HG03558 (cell line): ENCODE results near the gene ABI3BP.
"Not testable (repeated sequence)": the region's sequence is repeated elsewhere in the genome, so short reads cannot be mapped to it uniquely, and the experiment has no call there.

Experiments
- ATAC-seq: cut with Tn5 transposase; IDR thresholded peaks from one replicate; pipeline ENCODE4 v1.9.1; 2021; ENCODE audit warnings: moderate number of reproducible peaks; ENCODE audit not compliant: unreplicated experiment; ENCODE audit errors: extremely low read depth

The ABI3BP gene

DNA sequence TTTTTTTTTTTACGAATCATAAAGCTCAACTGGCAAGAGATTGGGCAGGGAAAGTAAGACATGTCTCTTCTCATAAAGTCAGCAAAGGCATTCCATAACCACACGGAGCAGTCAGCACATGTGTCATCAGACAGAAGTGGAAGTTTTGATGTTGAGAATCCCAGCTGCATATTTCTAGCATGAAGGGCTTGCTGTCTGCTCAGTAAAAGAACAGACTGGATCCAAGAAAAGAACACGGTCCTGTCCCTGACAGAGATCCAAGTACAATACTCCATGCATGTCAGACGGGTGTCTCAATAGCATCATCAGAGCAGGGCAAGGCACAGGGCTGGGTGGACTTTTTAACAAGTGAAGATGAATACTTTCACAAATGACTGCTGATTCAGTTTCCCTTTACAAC lies 38.2 kb downstream of the ABI3BP start:
- ATAC-seq: no peak

DNA sequence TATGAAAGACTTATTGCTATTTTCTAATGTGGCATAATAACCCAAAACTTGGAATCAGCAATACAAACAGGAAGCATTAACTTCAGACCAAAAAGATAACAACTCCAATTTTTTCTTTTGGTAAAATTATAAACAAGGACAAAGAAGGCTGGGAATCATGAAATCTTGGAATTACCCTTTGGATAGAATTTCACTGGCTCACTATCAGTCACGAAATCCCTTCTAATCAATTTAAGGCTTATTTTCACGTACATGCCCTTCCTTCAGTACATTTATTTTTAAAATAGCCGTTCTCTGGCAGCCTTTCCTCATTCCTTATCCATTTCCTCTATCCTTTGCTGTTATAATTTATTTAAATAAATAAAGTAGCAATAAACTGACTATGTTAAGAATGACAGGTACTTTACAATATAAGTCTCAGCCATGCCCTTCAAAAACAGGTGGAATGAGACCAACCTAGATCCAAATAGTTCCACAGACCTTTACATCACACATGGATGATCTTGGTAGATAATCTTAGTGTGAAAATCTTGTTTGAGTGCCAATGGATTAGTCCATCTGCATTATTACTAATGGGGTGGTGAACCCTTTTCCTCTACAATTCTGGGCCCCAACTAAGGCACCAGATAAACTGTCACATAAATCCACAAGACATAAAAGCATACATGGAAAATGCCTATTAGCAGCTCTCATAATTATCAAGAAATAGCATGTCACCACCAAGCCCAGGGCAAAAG lies 38.9 kb downstream of the ABI3BP start:
- ATAC-seq: no peak

DNA sequence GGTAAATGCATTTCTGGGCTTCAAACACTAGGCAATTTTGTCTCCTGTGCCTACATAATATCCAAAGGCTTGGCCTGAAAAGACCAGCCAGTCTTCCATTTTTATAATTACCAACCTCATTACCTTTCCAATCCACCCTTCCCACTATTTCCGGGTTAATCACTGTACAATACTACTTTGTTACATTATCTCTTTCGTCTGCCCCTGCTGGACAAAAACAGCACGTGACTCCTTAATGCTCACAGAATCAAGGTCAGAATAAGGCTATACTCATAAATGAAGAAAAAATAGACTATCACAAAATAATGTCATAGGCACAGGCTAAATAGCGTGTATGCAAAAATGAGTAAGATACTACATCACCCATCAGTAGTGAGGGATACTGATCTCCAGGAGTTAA lies 40.1 kb downstream of the ABI3BP start:
- ATAC-seq: no peak

DNA sequence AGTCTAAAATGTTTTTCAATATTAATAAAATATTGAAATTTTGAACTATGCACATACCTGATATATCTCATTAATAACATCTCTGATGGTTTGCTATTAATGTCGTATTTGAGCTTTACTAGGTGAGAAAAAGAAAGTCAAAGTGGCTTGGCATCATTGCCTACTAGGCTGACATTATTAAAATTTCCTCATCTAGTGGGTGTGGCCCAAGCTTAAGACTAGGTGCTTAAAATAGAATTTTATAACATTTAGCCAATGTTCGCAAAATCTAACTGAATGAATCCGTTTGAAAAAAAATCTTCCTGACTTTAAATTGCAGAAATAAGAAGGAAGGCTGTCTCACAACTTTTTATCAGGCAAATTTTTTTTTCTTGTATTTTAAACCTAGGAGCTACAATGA lies 46.1 kb downstream of the ABI3BP start:
- no peak for ATAC-seq

DNA sequence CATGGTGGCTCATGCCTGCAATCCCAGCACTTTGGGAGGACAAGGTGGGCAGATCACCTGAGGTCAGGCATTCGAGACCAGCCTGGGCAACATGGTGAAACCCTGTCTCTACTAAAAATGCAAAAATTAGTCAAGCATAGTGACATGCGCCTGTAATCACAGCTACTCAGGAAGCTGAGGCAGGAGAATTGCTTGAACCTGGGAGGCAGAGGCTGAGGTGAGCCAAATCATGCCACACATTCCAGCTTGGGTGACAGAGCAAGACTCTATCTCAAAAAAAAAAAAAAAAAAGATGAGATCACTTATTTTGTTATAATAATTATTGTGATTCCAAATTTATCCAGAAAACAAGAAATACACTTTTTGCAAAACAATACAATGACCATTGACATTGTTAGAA lies 47.1 kb downstream of the ABI3BP start:
- not testable (repeated sequence) for ATAC-seq

DNA sequence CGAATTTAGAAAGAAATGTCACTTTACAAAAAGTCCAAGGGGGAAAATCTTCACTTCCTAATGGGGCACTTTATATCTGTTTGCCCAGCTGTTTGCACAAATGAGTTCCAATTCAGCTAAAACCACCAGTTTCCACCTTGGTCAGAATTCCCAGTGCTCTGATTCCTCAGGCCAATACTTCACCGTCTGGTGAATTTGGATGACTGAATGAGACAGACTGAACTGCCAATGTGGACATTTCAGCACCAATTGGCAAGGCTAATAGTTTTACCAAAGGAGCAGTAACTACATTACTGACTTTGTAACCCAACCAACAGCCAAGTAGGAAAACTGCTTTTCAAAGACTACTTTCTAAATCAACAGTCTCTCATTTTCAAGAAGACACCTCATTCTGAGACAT lies 51.8 kb downstream of the ABI3BP start:
- ATAC-seq: no peak

DNA sequence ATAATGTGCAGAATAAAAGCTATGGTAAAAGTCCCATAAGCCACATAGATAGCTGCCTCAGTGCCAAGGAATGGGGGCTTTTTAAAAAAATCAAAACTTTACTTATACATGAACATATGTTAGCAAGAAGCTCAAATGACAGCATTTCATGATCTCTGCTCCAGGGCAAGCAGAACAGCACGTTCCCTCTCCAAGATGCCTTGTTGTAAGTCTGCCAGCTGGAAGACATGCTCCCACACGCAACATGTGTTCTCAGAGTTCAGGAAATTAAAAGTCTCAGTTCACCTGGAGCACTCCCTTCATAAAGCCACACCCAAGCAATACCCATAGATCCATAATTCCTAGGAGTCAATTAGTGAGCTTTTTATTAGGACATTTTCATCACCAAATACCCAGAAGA lies 52.2 kb downstream of the ABI3BP start:
- no peak for ATAC-seq

DNA sequence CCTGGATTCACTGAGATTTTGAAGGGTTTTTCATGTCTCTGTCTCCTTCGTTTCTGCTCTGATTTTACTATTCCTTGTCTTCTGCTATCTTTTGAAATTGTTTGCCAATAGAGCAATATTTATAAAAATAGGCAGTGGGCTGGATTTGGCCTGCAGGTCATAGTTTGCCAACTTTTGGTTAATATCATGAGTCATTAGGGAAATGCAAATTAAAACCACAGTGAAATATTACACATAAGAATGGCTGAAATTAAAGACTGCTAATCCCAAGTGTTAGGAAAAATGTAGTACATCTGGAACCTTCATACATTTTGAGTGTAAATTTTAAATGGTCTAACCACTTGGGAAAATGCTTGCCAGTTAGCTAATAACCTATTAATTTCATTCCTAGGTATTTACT lies 56.3 kb downstream of the ABI3BP start:
- ATAC-seq: no peak

DNA sequence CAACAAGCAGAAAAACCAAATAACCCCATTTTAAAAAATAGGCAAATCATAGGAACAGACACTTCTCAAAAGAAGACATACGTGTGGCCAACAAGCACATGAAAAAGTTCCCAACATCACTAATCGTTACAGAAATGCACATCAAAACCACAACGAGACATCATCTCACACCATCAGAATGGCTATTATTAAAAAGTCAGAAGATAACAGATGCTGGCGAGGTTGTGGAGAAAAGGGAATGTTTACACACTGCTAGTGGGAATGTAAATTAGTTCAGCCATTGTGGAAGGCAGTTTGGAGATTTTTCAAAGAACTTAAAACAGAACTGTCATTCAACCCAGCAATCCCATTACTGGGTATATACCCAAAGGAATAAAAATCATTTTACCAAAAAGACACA lies 60.7 kb downstream of the ABI3BP start:
- ATAC-seq: no peak

DNA sequence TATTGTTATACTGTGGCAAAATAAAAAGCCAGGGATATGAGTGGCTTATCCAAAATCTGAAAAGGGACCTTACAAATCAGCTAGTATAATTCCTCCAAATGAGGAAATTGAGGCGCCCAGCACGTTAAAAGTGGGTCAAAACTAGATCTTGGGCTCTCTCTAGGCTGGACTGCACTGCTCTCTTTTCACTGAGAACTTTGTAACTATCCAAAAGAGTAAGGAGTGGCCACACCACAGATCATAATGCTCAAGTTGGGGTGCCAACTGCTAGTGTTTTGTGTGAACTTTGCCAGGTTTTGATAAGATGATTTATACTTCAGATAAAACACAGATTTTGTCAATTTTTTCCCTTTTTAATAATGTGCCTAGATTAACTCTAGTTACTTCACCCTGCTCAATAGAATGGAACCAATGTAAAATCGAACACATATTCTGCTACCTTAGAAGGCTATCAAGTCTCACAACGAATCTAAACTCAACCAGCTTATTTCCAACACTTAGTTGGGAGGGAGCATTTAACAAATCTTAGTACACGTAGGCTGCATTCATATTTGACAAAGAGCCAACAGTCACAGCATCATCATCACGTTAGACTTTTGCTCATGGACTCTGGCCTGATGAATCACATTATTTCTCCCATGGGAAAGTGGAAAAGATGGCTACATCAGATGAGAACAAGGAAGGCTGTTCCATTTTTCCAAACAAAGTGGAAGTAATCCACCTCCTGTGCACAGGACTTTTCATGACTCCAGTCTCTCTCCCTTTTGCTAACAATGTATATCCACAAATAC lies 64.4 kb downstream of the ABI3BP start:
- no peak for ATAC-seq

DNA sequence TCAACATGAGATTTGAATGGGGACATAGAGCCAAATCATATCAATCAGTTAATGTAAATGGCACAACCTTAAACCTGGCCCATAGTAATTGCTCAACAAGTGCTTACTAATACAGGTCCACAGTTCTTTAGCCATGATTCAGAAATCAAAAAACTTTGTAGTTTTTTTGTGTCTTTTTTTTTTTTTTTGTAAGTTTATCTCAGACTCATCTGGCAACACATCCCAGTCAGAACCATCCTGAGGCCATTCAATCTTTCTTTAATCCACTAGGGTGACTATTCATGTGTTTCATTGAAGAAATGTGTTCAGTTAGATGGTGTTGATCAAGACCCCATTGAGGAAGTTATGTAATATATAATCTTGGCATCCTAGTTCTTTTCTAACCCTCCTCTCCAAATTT lies 65.4 kb downstream of the ABI3BP start:
- no peak for ATAC-seq

DNA sequence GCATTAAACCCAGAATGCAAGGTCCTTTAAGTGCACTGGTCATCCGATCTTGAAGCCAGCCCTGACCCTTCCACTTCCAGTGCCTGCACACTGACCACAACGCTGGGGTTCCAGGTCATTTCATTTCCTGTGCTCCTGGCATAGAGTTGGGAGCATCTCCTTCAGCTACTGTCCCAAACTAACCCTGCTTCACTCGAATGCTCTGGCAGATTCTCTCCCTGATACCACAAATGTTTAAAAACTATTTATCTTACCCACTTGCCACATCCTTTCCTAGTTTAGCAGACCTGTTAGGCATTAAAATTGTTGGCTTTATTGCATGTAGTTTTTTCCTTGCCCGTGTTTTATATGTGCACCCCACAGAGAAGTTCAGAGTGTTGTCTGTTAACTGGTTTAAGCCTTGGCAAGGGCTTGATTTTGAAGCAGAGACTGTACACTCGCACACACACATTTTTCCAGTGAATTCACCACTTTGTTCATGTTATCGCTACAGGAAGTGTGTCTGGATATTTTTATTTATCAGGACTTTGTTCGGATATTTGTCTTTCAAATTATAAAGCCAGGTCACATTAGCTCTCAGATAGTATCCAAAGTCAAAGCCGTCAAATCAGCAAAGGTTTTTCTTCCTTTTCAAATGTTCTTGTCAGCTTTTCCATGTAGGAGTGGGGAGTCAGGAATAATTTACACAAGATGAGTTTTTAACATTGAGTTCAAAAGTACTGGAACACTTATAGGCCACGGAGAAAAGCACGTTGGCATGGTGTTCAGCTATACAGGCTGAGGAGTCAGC lies 77.3 kb downstream of the ABI3BP start:
- ATAC-seq: no peak

DNA sequence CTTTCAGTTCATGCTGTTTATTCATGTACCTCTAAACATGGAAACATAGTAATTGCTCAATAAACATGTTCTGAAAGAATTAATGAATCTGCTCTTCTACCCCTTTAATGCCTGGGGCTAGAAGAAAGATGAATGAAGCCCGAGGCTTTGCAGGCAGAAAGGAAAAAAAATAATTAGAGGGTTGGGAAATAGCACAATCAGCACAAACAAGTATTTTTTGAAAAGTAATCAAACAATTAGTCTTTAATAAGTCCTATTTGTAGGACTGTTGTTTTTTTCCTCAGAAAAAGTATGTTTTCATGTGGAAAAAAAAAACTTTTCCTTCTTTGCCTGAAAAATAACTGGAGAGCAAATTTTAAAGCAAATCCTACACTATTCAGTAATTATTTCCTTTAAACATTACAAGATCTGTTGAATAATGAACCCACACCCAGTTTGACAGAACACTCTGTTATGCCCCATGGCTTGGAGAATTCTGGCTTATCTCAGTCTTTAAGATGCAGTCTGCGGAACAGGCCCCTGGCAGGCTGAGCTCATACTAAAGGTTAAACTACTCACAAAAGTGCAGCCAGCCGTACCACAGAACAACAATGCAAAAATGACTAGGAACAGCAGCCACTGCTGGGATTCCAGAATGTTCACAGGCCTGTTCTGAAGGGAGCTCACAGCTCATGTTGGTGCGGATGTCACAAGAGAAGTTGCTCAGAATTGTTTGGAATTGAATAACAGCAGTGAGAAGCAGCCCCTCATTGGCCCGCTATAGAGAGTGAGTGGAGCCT lies 79.2 kb downstream of the ABI3BP start:
- ATAC-seq: no peak

DNA sequence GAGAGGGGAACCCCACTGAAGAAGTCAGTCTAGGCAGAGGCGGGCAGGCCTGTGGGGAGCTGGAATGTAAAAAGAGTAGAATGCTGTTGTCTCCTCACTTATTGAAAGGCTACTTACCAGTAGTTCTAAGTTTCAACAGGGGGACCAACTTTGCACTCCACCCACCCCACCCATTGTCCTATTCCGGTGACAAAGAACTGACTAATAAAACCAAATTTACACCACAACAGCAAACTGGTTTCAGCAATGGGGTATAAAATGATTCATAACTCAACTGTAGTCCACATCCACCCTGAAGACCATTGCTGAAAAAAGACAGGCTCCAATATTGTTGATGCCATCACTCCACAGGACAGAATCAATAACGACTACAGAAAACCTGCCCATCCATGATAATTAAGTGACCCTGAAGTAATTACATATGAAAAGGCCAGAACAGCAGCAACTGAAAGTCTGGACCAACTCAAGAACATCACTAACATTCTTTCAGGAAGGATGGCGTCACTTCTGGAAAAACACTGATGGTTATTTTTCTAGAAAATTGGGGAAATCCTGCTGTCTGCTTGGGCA lies 80.2 kb downstream of the ABI3BP start:
- no peak for ATAC-seq

DNA sequence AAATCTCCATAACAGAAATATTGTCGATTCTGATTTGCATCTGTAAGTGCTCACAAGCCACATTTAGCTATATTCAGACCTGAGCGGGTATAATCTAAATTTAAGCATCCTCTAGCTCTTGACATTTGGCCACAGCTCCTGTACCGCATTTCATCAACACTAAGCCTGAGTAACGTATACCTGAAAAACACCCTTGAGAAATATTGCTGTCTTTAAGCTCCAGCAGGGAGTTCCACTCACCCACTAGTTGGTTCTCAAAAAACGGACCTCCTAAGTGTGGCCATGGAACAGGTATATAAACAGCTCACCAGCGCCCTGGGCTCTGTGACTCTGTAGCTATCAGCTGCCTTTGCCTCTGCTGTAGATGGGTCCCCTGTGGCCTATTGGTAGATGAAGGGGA lies 80.7 kb downstream of the ABI3BP start:
- no peak for ATAC-seq

DNA sequence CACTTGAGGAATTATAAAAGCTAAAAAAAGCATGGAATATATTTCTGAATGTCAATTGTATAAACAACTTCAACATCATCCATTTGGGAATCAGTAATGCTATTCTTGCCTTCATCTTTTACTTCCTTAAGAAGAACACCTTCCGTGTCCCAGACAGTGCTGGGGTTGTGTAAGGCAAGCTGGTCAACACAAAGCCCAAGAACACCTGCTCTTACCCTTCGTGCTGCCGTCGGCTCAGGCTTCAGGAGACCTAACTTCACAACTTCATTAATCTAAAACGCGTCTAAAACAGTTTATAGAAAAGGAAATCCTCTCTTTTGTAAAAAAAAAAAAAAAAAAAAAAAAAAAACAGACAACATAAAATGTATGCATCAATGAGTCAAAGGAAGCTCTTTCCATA lies 81.3 kb downstream of the ABI3BP start:
- ATAC-seq: no peak

DNA sequence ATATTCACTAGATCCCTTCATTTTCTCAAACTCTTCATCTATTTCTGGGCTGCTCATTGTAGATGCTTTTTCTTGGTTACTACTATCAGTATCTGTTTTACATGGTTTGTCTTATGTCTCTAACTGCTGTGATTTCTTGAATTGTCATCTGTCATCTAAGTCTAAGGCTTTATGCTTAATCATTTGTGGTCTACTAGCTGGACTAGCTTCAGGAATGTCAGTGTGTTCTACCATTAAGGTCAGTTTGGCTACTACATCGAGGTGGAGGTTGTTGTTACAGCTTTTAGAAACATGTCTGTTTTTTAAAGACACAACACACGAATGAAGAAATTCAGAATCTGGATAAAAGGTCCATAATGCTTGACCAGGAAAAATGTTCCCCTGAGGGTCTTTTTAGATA lies 82.2 kb downstream of the ABI3BP start:
- ATAC-seq: no peak

DNA sequence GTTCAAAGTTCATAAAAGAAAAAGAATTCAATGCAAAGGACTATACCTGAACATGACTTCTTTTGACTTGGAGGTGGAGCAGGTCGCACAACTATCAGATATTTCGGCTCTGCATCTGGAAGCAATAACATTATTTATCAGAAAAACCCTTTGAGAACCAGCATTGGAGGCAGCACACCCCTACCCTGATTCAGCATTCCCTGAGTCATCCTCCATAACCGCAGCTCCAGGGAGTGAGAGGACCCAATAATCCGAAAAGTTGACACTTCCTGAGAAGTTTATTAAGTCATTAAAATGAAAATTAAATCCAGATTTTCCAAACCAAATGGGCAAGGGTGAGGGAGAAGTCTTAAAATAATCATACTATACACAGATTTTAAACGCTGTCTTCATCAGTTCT lies 90.6 kb downstream of the ABI3BP start:
- no peak for ATAC-seq

DNA sequence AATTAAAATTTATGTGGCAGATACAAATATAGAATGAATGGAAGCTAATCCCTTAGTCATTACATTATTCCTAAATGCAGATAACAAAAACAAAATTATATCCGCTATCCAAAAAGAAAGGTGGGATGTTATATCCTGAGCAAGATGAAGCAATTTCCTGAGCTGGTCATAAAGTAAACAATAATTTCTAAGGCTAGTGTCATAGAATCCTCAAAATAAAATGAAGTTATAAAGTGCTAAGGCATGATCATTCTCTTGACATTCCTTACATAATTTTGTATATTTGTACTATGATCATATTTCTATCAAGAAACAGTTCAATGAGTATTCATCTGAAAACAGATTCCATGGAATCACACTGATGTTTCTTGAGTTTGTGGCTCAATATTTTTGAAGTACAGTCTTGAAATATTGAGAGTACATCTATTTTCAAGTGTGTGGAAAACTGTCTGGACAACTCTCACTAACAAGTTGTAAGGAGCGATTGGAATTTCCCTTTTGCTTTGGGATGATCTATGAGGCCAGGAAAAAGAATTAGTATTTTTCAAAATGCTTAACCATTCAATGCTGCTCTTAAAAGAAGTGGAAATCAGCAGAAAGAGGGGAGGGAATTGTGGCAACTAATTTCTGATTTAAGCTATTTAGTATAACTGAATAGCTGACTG lies 92.4 kb downstream of the ABI3BP start:
- no peak for ATAC-seq
